Liver (tissue), 9 donors: Measurements from ENCODE around the gene DDX5. TPM values are rescaled to one million over a fixed set of nuclear protein-coding genes. Genes with fewer than 3 reads are reported as not detected.

ENCODE experiments used
- DNase-seq: peaks from one replicate; pipeline ENCODE4 v3.0.0-alpha.2; 2017; ENCODE audit warnings: low spot score
- H3K27ac ChIP-seq, 2 donors: one replicate each; pipeline ENCODE4 v1.7.0; 2013; ENCODE audit warnings: inconsistent platforms in 2 of 2, low read length in 2 of 2, control low read depth in 1 of 2, low read depth in 1 of 2, mild to moderate bottlenecking in 1 of 2
- H3K27me3 ChIP-seq, 4 donors: one replicate each; pipeline versions ENCODE4 v1.6.1 to v1.7.0; 2013; ENCODE audit warnings: low read length in 3 of 4, inconsistent platforms in 1 of 4, mild to moderate bottlenecking in 1 of 4, moderate library complexity in 1 of 4; ENCODE audit not compliant: control insufficient read depth in 4 of 4, insufficient read depth in 4 of 4
- H3K36me3 ChIP-seq, 4 donors: one replicate each; pipeline versions ENCODE4 v1.6.1 to v1.7.0; 2013; ENCODE audit warnings: low read length in 3 of 4, mild to moderate bottlenecking in 3 of 4, low read depth in 1 of 4, moderate library complexity in 1 of 4; ENCODE audit not compliant: control insufficient read depth in 4 of 4, insufficient read depth in 3 of 4
- H3K4me1 ChIP-seq, 4 donors: one replicate each; pipeline versions ENCODE4 v1.6.1 to v1.7.0; 2013; ENCODE audit warnings: low read length in 3 of 4, mild to moderate bottlenecking in 3 of 4, moderate library complexity in 1 of 4; ENCODE audit not compliant: control insufficient read depth in 4 of 4, insufficient read depth in 4 of 4
- H3K4me3 ChIP-seq, 3 donors: one replicate each; pipeline versions ENCODE4 v1.6.1 to v1.7.0; 2013; ENCODE audit warnings: low read length in 3 of 3, control low read depth in 1 of 3, low read depth in 1 of 3, mild to moderate bottlenecking in 1 of 3
- H3K9ac ChIP-seq, 2 donors: one replicate each; pipeline ENCODE4 v1.7.0; 2013; ENCODE audit warnings: low read length in 2 of 2, mild to moderate bottlenecking in 2 of 2, moderate library complexity in 2 of 2, control low read depth in 1 of 2, low read depth in 1 of 2
- H3K9me3 ChIP-seq, 4 donors: one replicate each; pipeline versions ENCODE4 v1.6.1 to v1.7.0; 2013; ENCODE audit warnings: low read length in 3 of 4; ENCODE audit not compliant: control insufficient read depth in 4 of 4
- EGR1 ChIP-seq, 2 donors: IDR thresholded peaks; 2 replicates each; pipeline ENCODE4 v1.6.1; 2016 to 2018; ENCODE audit warnings: antibody characterized with exemption in 2 of 2, low read depth in 2 of 2
- FOXA1 ChIP-seq: IDR thresholded peaks from 2 replicates; pipeline ENCODE4 v1.6.1; 2016; ENCODE audit warnings: antibody characterized with exemption
- FOXA2 ChIP-seq: IDR thresholded peaks from 2 replicates; pipeline ENCODE4 v1.6.1; 2016; ENCODE audit warnings: antibody characterized with exemption
- GABPA ChIP-seq, 2 donors: IDR thresholded peaks in 1 of 2; conservative IDR thresholded peaks in 1 of 2; 2 replicates each; pipeline ENCODE4 v1.6.1; 2016; ENCODE audit warnings: antibody characterized with exemption in 2 of 2, mild to moderate bottlenecking in 1 of 2, moderate library complexity in 1 of 2
- HNF4A ChIP-seq, 2 donors: conservative IDR thresholded peaks; 2 replicates each; pipeline ENCODE4 v1.6.1; 2016; ENCODE audit warnings: antibody characterized with exemption in 2 of 2, mild to moderate bottlenecking in 2 of 2
- HNF4G ChIP-seq: IDR thresholded peaks from 2 replicates; pipeline ENCODE4 v1.6.1; 2016; ENCODE audit warnings: antibody characterized with exemption
- JUND ChIP-seq, 2 donors: IDR thresholded peaks; 2 replicates each; pipeline ENCODE4 v1.6.1; 2016; ENCODE audit warnings: antibody characterized with exemption in 2 of 2
- NR2F2 ChIP-seq: IDR thresholded peaks from 2 replicates; pipeline ENCODE4 v1.6.1; 2016; ENCODE audit warnings: antibody characterized with exemption
- RAD21 ChIP-seq, 2 donors: IDR thresholded peaks; 2 replicates each; pipeline ENCODE4 v1.6.1; 2016; ENCODE audit warnings: antibody characterized with exemption in 2 of 2, mild to moderate bottlenecking in 2 of 2
- RXRA ChIP-seq, 2 donors: IDR thresholded peaks; 2 replicates each; pipeline ENCODE4 v1.6.1; 2017 to 2018; ENCODE audit warnings: antibody characterized with exemption in 2 of 2, mild to moderate bottlenecking in 1 of 2
- SP1 ChIP-seq: IDR thresholded peaks from 2 replicates; pipeline ENCODE4 v1.6.1; 2018; ENCODE audit warnings: antibody characterized with exemption, mild to moderate bottlenecking
- TAF1 ChIP-seq: conservative IDR thresholded peaks from 2 replicates; pipeline ENCODE4 v1.6.1; 2016; ENCODE audit warnings: antibody characterized with exemption, mild to moderate bottlenecking
- YY1 ChIP-seq: IDR thresholded peaks from 2 replicates; pipeline ENCODE4 v1.6.1; 2016; ENCODE audit warnings: antibody characterized with exemption, mild to moderate bottlenecking
- WGBS: extraction: QIAGEN DNeasy Blood & Tissue Kit; methylation state at CpG from one replicate; pipeline ENCODE4 v1.1.7; 2013; 5-methylcytosine and 5-hydroxymethylcytosine counted together
- polyA plus RNA-seq, 2 donors: library from polyadenylated mRNA; stranded (reverse) in 1 of 2; unstranded in 1 of 2; fragments of 200-250 nt in 1 of 2; fragments of >200 nt in 1 of 2; fragmentation: Nextera tagmentation in 1 of 2; extraction: Ambion mirVana in 1 of 2; gene quantifications; one replicate each; pipeline versions ENCODE4 v1.2.1 to v1.2.3, GENCODE V29; 2013 to 2015
- total RNA-seq, 2 donors: library from RNA; depleted of rRNA; stranded (reverse); fragments of >200 nt; gene quantifications; one replicate each; pipeline ENCODE4 v1.2.3, GENCODE V29; 2014
- TF ChIP-seq, protein P1 (sequence below): fragments of 150-350 bp; IDR thresholded peaks from 2 replicates; pipeline ENCODE4 v1.5.1; 2017; ENCODE audit warnings: improper control_type of control experiment, low read depth, low read length; ENCODE audit not compliant: missing input control
- TF ChIP-seq, protein P2 (sequence below): IDR thresholded peaks from 2 replicates; pipeline ENCODE4 v1.6.1; 2016; ENCODE audit warnings: antibody characterized with exemption
- TF ChIP-seq, protein P3 (sequence below): IDR thresholded peaks from 2 replicates; pipeline ENCODE4 v1.6.1; 2016; ENCODE audit warnings: antibody characterized with exemption, mild to moderate bottlenecking
- TF ChIP-seq, protein P4 (sequence below): IDR thresholded peaks from 2 replicates; pipeline ENCODE4 v1.6.1; 2016; ENCODE audit warnings: antibody characterized with exemption
- TF ChIP-seq, protein P5 (sequence below): IDR thresholded peaks from 2 replicates; pipeline ENCODE4 v1.6.1; 2016; ENCODE audit warnings: antibody characterized with exemption
- donor health status: healthy.
- donor health status: healthy.
- donor health status: healthy.
- donor health status: healthy.
- donor health status: healthy.

DDX5 gene
- total and polyA plus RNA-seq, 4 donors = 165 to 357 (median 289) TPM

DNA sequence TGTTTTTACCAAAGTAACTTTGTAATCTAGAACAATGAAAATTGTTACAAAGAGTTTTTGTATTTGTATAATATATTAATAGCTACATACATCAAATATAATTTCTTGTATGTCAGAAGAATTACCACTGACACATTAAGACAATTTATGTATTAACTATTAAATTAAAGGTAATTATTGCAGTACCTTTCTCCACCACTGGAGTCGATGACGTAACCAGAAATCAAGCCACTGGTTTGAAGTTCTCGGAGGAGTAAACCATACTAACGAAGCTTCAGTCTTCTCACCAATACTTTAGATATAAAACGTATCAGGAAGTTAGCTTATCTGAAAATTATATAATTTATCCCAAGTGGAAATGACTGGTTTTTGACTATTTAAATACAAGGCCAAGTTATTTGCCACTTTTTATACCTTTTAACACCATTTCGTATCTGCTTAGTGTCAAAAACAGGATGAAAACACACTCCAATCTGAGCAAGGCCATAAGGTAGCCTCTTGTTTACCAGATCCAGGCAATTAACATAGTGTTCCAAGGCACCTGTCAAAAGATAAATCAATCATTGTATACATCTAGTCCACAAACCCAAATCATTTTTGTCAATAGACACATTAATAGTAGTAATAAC, 13.5 kb downstream of the DDX5 start:
- Histone ChIP-seq H3K4me3 (no peak overlapping the region), H3K9ac (no peak overlapping the region), H3K4me1 (peaks cover 6 to 22% (median 15%) of the 10 kb centered on the region in 4 donors), H3K27ac (no peak overlapping the region), H3K9me3 (no peaks in the 10 kb centered on the region), H3K36me3 (peaks cover 0 to 9% (median 5%) of the 10 kb centered on the region in 4 donors), H3K27me3 (no peaks in the 10 kb centered on the region)
- DNase-seq = no peak
- TF ChIP-seq FOXA2 = no peak
- TF ChIP-seq, protein P1, sequence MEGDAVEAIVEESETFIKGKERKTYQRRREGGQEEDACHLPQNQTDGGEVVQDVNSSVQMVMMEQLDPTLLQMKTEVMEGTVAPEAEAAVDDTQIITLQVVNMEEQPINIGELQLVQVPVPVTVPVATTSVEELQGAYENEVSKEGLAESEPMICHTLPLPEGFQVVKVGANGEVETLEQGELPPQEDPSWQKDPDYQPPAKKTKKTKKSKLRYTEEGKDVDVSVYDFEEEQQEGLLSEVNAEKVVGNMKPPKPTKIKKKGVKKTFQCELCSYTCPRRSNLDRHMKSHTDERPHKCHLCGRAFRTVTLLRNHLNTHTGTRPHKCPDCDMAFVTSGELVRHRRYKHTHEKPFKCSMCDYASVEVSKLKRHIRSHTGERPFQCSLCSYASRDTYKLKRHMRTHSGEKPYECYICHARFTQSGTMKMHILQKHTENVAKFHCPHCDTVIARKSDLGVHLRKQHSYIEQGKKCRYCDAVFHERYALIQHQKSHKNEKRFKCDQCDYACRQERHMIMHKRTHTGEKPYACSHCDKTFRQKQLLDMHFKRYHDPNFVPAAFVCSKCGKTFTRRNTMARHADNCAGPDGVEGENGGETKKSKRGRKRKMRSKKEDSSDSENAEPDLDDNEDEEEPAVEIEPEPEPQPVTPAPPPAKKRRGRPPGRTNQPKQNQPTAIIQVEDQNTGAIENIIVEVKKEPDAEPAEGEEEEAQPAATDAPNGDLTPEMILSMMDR = peak; percentile 50
- 82% methylated on average over 6 of the region's 6 CpGs for WGBS

DNA sequence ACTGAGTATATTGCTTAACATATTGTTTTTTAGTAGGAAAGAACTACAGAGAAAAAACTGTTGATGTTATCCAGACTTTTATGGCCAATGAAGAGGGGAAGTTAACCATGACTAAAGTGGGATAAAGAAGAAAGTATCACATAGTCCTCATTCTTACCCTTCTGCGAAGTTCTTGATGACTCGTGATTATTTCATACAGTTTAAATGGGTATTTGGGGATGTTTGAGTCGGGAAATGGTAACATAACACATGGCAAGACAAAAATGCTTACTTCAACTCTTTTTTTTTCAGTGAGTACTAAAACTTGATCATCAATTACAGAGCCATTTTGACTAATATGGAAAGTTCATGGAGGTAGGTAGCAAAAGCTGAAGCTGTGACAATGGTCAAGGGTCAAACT, 14.1 kb downstream of the DDX5 start:
- H3K27ac ChIP-seq = no peak overlapping the region
- no peaks in the 10 kb centered on the region for H3K27me3 ChIP-seq
- H3K4me1 ChIP-seq = peaks cover 6 to 16% (median 10%) of the 10 kb centered on the region in 4 donors
- 92% methylated on average over 3 of the region's 3 CpGs for whole genome bisulfite sequencing
- no peak overlapping the region for H3K4me3 ChIP-seq
- no peak overlapping the region for H3K9ac ChIP-seq
- no peak for DNase-seq
- no peaks in the 10 kb centered on the region for H3K9me3 ChIP-seq
- H3K36me3 ChIP-seq = peaks cover 0 to 9% (median 5%) of the 10 kb centered on the region in 4 donors
- no peak for TF ChIP-seq RXRA (IDR thresholded peaks at IDR 0.05)
- TF ChIP-seq RAD21 (IDR thresholded peaks at IDR 0.05) = no peak
- TF ChIP-seq HNF4A (conservative IDR thresholded peaks at IDR 0.05) = no peak
- TF ChIP-seq, protein P2, sequence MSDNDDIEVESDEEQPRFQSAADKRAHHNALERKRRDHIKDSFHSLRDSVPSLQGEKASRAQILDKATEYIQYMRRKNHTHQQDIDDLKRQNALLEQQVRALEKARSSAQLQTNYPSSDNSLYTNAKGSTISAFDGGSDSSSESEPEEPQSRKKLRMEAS = no peak
- TF ChIP-seq, protein P3, sequence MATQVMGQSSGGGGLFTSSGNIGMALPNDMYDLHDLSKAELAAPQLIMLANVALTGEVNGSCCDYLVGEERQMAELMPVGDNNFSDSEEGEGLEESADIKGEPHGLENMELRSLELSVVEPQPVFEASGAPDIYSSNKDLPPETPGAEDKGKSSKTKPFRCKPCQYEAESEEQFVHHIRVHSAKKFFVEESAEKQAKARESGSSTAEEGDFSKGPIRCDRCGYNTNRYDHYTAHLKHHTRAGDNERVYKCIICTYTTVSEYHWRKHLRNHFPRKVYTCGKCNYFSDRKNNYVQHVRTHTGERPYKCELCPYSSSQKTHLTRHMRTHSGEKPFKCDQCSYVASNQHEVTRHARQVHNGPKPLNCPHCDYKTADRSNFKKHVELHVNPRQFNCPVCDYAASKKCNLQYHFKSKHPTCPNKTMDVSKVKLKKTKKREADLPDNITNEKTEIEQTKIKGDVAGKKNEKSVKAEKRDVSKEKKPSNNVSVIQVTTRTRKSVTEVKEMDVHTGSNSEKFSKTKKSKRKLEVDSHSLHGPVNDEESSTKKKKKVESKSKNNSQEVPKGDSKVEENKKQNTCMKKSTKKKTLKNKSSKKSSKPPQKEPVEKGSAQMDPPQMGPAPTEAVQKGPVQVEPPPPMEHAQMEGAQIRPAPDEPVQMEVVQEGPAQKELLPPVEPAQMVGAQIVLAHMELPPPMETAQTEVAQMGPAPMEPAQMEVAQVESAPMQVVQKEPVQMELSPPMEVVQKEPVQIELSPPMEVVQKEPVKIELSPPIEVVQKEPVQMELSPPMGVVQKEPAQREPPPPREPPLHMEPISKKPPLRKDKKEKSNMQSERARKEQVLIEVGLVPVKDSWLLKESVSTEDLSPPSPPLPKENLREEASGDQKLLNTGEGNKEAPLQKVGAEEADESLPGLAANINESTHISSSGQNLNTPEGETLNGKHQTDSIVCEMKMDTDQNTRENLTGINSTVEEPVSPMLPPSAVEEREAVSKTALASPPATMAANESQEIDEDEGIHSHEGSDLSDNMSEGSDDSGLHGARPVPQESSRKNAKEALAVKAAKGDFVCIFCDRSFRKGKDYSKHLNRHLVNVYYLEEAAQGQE = no peak
- no peak for TF ChIP-seq EGR1 (IDR thresholded peaks at IDR 0.05; ENCODE audit: low read depth in 2 of 2)
- TF ChIP-seq, protein P4, sequence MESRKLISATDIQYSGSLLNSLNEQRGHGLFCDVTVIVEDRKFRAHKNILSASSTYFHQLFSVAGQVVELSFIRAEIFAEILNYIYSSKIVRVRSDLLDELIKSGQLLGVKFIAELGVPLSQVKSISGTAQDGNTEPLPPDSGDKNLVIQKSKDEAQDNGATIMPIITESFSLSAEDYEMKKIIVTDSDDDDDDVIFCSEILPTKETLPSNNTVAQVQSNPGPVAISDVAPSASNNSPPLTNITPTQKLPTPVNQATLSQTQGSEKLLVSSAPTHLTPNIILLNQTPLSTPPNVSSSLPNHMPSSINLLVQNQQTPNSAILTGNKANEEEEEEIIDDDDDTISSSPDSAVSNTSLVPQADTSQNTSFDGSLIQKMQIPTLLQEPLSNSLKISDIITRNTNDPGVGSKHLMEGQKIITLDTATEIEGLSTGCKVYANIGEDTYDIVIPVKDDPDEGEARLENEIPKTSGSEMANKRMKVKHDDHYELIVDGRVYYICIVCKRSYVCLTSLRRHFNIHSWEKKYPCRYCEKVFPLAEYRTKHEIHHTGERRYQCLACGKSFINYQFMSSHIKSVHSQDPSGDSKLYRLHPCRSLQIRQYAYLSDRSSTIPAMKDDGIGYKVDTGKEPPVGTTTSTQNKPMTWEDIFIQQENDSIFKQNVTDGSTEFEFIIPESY = no peak
- TF ChIP-seq NR2F2 = no peak
- TF ChIP-seq, protein P5, sequence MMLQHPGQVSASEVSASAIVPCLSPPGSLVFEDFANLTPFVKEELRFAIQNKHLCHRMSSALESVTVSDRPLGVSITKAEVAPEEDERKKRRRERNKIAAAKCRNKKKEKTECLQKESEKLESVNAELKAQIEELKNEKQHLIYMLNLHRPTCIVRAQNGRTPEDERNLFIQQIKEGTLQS = no peak
- no peak for TF ChIP-seq TAF1
- TF ChIP-seq FOXA2 = no peak
- TF ChIP-seq SP1 = no peak
- TF ChIP-seq HNF4G = no peak
- TF ChIP-seq, protein P1 = no peak
- TF ChIP-seq FOXA1 = no peak
- no peak for TF ChIP-seq GABPA (IDR thresholded peaks at IDR 0.05 in 1 of 2, conservative IDR thresholded peaks at IDR 0.05 in 1 of 2)
- TF ChIP-seq YY1 = no peak
- no peak for TF ChIP-seq JUND (IDR thresholded peaks at IDR 0.05)
